Superior temporal gyrus (tissue), 1 donor: ENCODE results near the gene POLR1H.
"Not testable (repeated sequence)": the region's sequence is repeated elsewhere in the genome, so short reads cannot be mapped to it uniquely, and the experiment has no call there.

Experiments
- DNase-seq: peaks from one replicate; pipeline ENCODE4 v3.0.0-alpha.2; 2016; ENCODE audit errors: extremely low spot score

The POLR1H gene, protein sequence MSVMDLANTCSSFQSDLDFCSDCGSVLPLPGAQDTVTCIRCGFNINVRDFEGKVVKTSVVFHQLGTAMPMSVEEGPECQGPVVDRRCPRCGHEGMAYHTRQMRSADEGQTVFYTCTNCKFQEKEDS

GRCh38 chr6:30061092-30061857 is at the start of gene POLR1H:
Gene POLR1H, plus strand, starts transcription at chr6:30061265. Its CDS starts 260 bp downstream, at chr6:30061525.
- peak; percentile 99 for DNase-seq

GRCh38 chr6:30013291-30013922 is 47.7 kb upstream of the POLR1H start:
- peak; percentile 55 for DNase-seq

DNA sequence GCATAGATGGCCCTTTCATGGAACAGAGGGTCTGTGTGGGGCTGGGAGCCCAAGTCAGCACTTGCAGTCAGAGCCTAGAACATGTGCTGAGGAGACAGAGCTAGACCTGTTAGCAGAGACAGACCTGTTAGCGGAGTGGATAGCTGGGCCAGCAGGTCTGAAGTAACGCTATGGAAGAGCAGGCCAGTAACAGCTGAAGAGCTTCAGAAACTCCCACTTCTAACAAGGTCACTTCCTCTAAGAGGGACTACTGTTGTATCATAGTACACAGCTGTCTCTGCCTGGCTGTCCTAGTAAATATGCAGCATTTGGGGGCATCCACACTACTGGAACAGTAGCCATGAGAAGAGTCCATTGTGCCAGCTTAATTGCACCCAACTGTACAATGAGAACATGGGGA is 41.2 kb upstream of the POLR1H start:
- no peak for DNase-seq

- DNase-seq, result no peak
Measured at GRCh38 chr6:30020626-30021025, 40.4 kb upstream of the POLR1H start.

- no peak for DNase-seq
Measured at GRCh38 chr6:30022189-30022588, 38.9 kb upstream of the POLR1H start.

GRCh38 chr6:30022712-30023111 is 38.4 kb upstream of the POLR1H start:
- not testable (repeated sequence) for DNase-seq

DNA sequence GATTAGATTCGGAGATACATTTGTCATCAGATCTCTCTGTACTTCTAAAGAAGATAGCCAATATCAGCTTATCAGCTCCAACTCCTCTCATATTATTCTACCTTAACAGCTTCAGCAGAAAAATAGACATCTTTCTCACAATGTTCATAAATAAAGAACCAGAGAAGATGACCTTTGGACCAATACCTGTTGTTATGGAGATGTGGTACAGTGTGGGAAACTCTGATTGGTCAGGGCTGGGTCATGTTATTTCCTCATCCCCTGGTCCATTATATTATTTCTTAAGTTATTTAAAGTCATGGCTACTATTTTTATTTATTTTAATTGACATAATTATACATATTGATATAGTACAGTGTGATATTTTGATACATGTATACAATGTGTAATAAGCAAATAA is 35.9 kb upstream of the POLR1H start:
- DNase-seq, result no peak

DNA sequence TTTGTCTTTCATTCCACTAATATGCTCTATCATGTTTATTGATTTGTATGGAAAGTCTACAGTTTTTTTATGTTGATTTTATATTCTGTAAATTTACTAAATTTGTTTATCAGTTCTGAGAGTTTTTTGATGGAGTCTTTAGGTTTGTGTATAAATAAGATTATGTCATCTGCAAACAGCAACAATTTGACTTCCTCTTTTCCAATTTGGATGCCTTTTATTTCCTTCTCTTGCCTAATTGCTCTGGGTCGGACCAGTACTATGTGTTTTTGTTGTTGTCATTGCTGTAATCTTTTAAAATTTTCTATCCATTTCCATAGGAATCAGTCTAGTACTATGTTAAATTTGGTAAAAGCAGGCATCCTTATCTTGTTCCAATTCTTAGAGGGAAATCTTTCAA is 31.5 kb upstream of the POLR1H start:
- no peak for DNase-seq

DNA sequence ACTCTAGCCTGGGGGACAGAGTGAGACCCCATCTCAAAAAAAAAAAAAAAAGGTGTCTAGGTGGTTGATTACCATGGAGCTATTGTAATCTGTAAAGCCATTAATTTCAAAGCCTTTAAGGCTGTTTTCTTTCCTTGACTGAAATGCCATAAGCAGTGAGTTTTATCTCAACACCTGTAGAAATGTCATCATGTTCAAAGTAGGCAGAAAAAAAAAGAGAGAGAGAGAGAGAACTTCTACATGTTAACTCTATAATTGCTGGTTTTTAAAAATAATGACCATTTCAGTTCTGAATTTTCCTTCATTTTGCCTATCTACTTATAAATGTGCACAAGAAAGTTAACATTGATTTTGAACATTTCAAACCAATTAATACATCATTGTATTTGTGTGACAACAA is 29.7 kb upstream of the POLR1H start:
- no peak for DNase-seq

GRCh38 chr6:30033440-30033839 is 27.6 kb upstream of the POLR1H start:
- not testable (repeated sequence) for DNase-seq

- DNase-seq, result no peak
Measured at GRCh38 chr6:30035784-30036183, 25.3 kb upstream of the POLR1H start.

GRCh38 chr6:30037182-30037788 is 23.8 kb upstream of the POLR1H start:
- DNase-seq, result no peak

DNA sequence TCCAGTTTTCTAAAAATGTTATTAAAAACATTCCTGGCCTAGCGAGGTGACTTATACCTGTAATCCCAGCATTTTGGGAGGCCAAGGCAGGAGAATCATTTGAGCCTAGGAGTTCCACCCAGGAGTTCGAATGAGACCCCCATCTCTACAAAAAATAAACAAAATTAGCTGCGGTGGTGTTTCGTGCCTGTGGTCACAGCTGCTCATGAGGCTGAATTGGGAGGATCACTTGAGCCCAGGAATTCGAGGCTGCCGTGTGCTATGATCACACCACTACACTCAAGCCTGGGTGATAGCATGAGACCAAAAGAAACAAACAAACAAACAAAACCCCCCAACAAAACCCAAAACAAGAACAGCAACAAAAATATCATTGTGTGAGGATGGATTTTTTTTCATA is 19.8 kb upstream of the POLR1H start:
- no peak for DNase-seq

GRCh38 chr6:30041821-30042220 is 19.2 kb upstream of the POLR1H start:
- no peak for DNase-seq

- DNase-seq, result peak; percentile 31
Measured at GRCh38 chr6:30042476-30042875, 18.6 kb upstream of the POLR1H start.

GRCh38 chr6:30042914-30043313 is 18.2 kb upstream of the POLR1H start:
- no peak for DNase-seq

GRCh38 chr6:30043744-30044143 is 17.3 kb upstream of the POLR1H start:
- no peak for DNase-seq

DNA sequence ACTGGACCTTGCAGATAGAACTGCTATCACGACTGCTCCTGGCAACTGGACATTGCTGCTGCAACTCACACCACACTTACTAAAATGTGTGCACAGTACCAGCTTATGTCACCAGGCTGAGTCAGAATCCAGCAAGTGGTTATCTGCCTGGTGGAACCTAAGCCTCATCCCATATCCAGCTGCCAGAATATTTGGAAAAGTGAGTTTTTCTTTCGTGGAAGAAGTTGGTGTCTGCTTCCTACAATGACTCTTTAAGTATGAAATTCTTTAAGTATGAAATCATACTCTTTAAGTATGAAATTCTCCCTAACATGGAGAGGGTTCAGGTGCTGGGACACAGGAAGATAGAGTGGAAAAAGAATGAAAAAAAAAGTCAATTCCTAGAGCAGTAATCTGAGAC is 16.4 kb upstream of the POLR1H start:
- no peak for DNase-seq

DNA sequence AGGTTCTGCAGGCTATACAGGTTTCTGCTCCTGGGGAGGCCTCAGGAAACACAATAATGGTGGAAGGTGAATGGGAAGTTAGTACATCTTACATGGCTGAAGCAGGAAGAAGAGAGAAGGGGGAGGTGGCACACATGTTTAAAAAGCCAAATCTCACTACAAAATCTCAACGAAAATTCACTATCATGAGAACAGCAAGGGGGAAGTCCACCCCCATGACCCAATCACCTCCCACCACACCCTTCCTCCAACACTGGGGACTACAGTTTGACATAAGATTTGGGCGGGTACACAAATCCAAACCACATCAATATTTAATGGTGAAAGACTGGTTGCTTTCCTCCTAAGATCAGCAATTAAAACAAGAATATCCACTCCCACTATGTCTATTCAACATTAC is 13.8 kb upstream of the POLR1H start:
- DNase-seq, result no peak

DNA sequence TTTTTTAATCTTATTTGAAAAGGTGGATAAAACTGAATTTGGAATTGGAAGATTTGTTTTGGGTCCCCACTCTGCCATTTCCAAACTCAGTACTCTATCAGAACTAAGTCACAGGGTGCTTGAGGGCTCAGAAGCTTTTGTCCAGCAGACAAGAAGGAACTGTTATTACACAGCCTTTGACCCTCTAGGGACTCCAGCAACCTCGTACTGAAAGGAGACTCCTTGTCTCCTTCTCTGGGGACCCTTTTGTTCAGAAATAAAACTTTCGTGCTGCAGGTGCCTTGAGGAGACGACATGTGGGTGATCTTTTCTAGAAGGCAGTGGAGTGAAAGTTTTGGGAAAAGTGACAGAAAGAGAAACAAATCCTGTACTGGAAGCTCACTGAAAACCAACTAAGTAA is 7.4 kb upstream of the POLR1H start:
- no peak for DNase-seq

DNA sequence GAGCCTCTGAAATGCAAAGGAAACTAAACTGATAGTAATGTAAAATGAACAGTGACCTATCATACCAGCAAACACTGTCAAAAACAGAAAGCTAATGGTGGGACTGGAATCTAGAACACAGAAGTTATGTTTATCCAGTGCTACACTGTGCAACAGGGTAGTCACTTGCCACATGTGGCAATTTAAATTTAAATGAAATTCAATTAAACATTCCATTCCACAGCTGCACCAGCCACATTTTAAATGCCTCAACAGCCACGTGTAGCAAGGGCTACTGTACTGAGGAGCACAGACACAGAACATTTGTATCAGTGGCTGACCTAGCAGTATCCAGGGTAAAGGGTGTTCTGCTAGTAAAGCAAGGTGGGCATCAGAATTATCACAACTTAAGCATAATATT is 5.6 kb upstream of the POLR1H start:
- no peak for DNase-seq

- DNase-seq, result no peak
Measured at GRCh38 chr6:30060606-30061091, 416 bp upstream of the POLR1H start.
